Tibial nerve (tissue), 4 donors: ENCODE data around the gene TMEM169.

ENCODE experiments used
- CTCF ChIP-seq, 5 experiments: fragments of 200-600 bp in 3 of 5; fragments of 450-650 bp in 2 of 5; sonication (generic) in 3 of 5; IDR thresholded peaks; one replicate each; pipeline ENCODE4 v1.5.1; 2016 to 2019; ENCODE audit warnings: antibody characterized with exemption in 5 of 5, mild to moderate bottlenecking in 3 of 5, moderate library complexity in 2 of 5
- EP300 ChIP-seq, 2 donors: sonication (generic); formaldehyde crosslinking; IDR thresholded peaks; one replicate each; pipeline ENCODE4 v1.6.1; 2017; ENCODE audit warnings: antibody characterized with exemption in 2 of 2, mild to moderate bottlenecking in 1 of 2

- no peak for TF ChIP-seq CTCF (IDR thresholded peaks at IDR 0.05)
- TF ChIP-seq EP300 (IDR thresholded peaks at IDR 0.05) = no peak
These were observed 41.8 kb upstream of the TMEM169 start for GRCh38 chr2:216039918-216040317.
